Measurements from ENCODE around the gene LTB4R2. TPM values are rescaled to one million over a fixed set of nuclear protein-coding genes. Genes with fewer than 3 reads are reported as not detected.
A peak's percentile ranks its signal among the peaks of the same experiment; 100 is the strongest.

Gene LTB4R2
- total and polyA plus RNA-seq, 12 donors: 0.42 to 11.1 (median 3.8) TPM

- H3K27ac ChIP-seq: peak overlapping the region in 2 of 5 donors; percentile 26 to 42
- WGBS, 4 donors: 60 to 81% (median 76%) methylated on average over 11 of the region's 11 CpGs
- no peak for TF ChIP-seq POLR2A (IDR thresholded peaks at IDR 0.05)
- no peak for TF ChIP-seq CTCF (IDR thresholded peaks at IDR 0.05)
- no peaks in the 10 kb centered on the region for H3K9me3 ChIP-seq (replicated peaks in 1 of 3)
- H3K36me3 ChIP-seq (replicated peaks in 1 of 2): no peaks in the 10 kb centered on the region
- peak in 4 of 7 donors; percentile 26 to 62 (median 44) for DNase-seq
- H3K4me3 ChIP-seq: no peak overlapping the region
- intact Hi-C loops (cut with DNase I): no loop called here
- no peaks in the 10 kb centered on the region for H3K27me3 ChIP-seq
- H3K4me1 ChIP-seq (replicated peaks in 1 of 2): peaks cover 0 to 16% of the 10 kb centered on the region in 2 donors
Measured at GRCh38 chr14:24277606-24278321, 32.2 kb upstream of the LTB4R2 start.

- Histone ChIP-seq H3K36me3 (replicated peaks in 1 of 2) (no peaks in the 10 kb centered on the region), H3K27ac (no peak overlapping the region), H3K4me1 (replicated peaks in 1 of 2) (peaks cover 0 to 9% of the 10 kb centered on the region in 2 donors), H3K4me3 (no peak overlapping the region), H3K27me3 (no peaks in the 10 kb centered on the region), H3K9me3 (replicated peaks in 1 of 3) (no peaks in the 10 kb centered on the region)
- 87 to 95% (median 93%) methylated on average over 5 of the region's 5 CpGs for WGBS, 4 donors
- DNase-seq: no peak
- TF ChIP-seq POLR2A (IDR thresholded peaks at IDR 0.05): no peak
- TF ChIP-seq CTCF (IDR thresholded peaks at IDR 0.05): no peak
- intact Hi-C loops (cut with DNase I): no loop called here
Measured at GRCh38 chr14:24278424-24278823, 31.5 kb upstream of the LTB4R2 start.

GRCh38 chr14:24279301-24280186 lies 30.4 kb upstream of the LTB4R2 start:
- no peak for TF ChIP-seq CTCF (IDR thresholded peaks at IDR 0.05)
- no peak for TF ChIP-seq POLR2A (IDR thresholded peaks at IDR 0.05)
- H3K27ac ChIP-seq: peak overlapping the region in 1 of 5 donors; percentile 34
- no peaks in the 10 kb centered on the region for H3K36me3 ChIP-seq (replicated peaks in 1 of 2)
- WGBS, 4 donors: 63 to 79% (median 76%) methylated on average over 7 to 11 of the region's 11 CpGs
- H3K4me1 ChIP-seq (replicated peaks in 1 of 2): peaks cover 0 to 5% of the 10 kb centered on the region in 2 donors
- DNase-seq: peak in 2 of 7 donors; percentile 38 to 78
- no peaks in the 10 kb centered on the region for H3K9me3 ChIP-seq (replicated peaks in 1 of 3)
- H3K4me3 ChIP-seq: no peak overlapping the region
- intact Hi-C loops (cut with DNase I): no loop called here
- H3K27me3 ChIP-seq: no peaks in the 10 kb centered on the region

- Histone ChIP-seq H3K36me3 (replicated peaks in 1 of 2) (no peaks in the 10 kb centered on the region), H3K27me3 (no peaks in the 10 kb centered on the region), H3K27ac (no peak overlapping the region), H3K9me3 (replicated peaks in 1 of 3) (no peaks in the 10 kb centered on the region), H3K4me3 (no peak overlapping the region), H3K4me1 (replicated peaks in 1 of 2) (peaks cover 0 to 5% of the 10 kb centered on the region in 2 donors)
- DNase-seq: no peak
- intact Hi-C loops (cut with DNase I): no loop called here
- 83 to 92% (median 86%) methylated on average over 6 of the region's 6 CpGs for WGBS, 4 donors
- TF ChIP-seq POLR2A (IDR thresholded peaks at IDR 0.05): no peak
- TF ChIP-seq CTCF (IDR thresholded peaks at IDR 0.05): no peak
Measured at GRCh38 chr14:24280797-24281460, 29.0 kb upstream of the LTB4R2 start.

All from adrenal gland (tissue), 12 donors.